GM12873 (cell line): Measurements from ENCODE around the gene ELOVL7.

Experiments used
- CTCF ChIP-seq: IDR thresholded peaks from 2 replicates; pipeline ENCODE4 v1.5.1; 2012; ENCODE audit warnings: low read depth, mild to moderate bottlenecking, moderate library complexity, low read length, control low read depth; ENCODE audit not compliant: insufficient read depth; ENCODE audit errors: missing control alignments

The ELOVL7 gene

GRCh38 chr5:60820593-60821487 is 23.2 kb downstream of the ELOVL7 start:
- no peak for TF ChIP-seq CTCF

- TF ChIP-seq CTCF = no peak
Observed at GRCh38 chr5:60814498-60814897, 29.6 kb downstream of the ELOVL7 start.

- TF ChIP-seq CTCF = no peak
Observed at GRCh38 chr5:60812426-60812825, 31.6 kb downstream of the ELOVL7 start.

- no peak for TF ChIP-seq CTCF
Observed at GRCh38 chr5:60811105-60811504, 33.0 kb downstream of the ELOVL7 start.

GRCh38 chr5:60810438-60811085 is 33.5 kb downstream of the ELOVL7 start:
- TF ChIP-seq CTCF = no peak

GRCh38 chr5:60809891-60810425 is 34.1 kb downstream of the ELOVL7 start:
- TF ChIP-seq CTCF = no peak

- TF ChIP-seq CTCF = no peak
Observed at GRCh38 chr5:60806591-60807243, 37.4 kb downstream of the ELOVL7 start.
